ENCODE data around the gene TMOD1. TPM values are rescaled to one million over a fixed set of nuclear protein-coding genes. Genes with fewer than 3 reads are reported as not detected.

The TMOD1 gene
- total and polyA plus RNA-seq, 10 donors, result 1.6 to 5.8 (median 2.7) TPM

DNA sequence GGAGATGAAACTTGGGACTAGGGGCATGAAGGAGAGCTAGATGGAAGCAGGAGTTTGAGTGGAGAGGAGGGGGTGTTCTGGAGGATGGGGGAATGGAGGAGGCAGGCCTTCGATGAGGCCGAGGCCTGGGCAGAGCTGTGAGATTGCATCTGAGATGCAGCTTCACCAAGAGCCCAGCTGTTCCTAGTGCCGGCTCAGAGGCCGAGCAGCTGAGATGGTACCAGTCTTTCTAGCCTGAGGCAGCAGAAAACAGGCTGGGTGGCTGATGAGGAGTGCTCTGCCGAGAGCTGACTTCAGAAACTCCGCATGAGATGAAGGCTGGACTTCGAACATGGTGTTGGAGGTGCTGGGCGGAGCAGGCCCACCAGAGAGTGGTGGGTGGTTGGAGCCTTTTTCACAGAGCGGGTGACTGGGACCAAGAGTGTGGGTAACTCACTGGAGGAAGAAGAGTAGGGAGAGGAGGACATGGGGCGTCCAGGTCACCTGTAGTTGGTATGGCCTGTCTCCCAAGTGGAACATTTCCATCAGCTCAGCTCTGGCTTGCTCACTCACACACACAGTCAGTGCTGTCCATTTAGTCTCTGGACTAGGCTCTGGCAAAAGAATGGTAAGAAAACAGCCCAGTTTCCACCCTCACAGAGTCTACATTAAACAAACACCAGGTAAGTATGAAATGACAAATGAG, 54.7 kb downstream of the TMOD1 start:
- TF ChIP-seq POLR2A (IDR thresholded peaks at IDR 0.05) (no peak), CTCF (IDR thresholded peaks at IDR 0.05 in 8 of 11, conservative IDR thresholded peaks at IDR 0.05 in 3 of 11) (no peak), POLR2AphosphoS5 (IDR thresholded peaks at IDR 0.05) (no peak)
- Histone ChIP-seq H3K36me3 (no peaks in the 10 kb centered on the region), H3K9me3 (no peaks in the 10 kb centered on the region), H3K27me3 (replicated peaks in 1 of 7) (peaks cover 0 to 37% (median 0%) of the 10 kb centered on the region in 7 donors), H3K4me1 (peaks cover 0 to 36% (median 16%) of the 10 kb centered on the region in 6 donors), H3K27ac (peak overlapping the region in 1 of 8 donors; percentile 78), H3K4me3 (no peak overlapping the region)
- DNase-seq, result no peak
- intact Hi-C loops (cut with DNase I; ENCODE audit: low total_unique reads), result no loop called here
- 84 to 99% (median 95%) methylated on average over 10 of the region's 10 CpGs for WGBS, 5 donors

- Histone ChIP-seq H3K27me3 (replicated peaks in 1 of 7) (peaks cover 0 to 37% (median 0%) of the 10 kb centered on the region in 7 donors), H3K9me3 (no peaks in the 10 kb centered on the region), H3K4me3 (no peak overlapping the region), H3K36me3 (no peaks in the 10 kb centered on the region), H3K4me1 (peaks cover 0 to 40% (median 16%) of the 10 kb centered on the region in 6 donors), H3K27ac (peak overlapping the region in 6 of 8 donors; percentile 0 to 83 (median 64))
- no peak for DNase-seq
- 67 to 80% (median 74%) methylated on average over 15 of the region's 15 CpGs for WGBS, 5 donors
- TF ChIP-seq CTCF (IDR thresholded peaks at IDR 0.05 in 8 of 11, conservative IDR thresholded peaks at IDR 0.05 in 3 of 11) (no peak), POLR2AphosphoS5 (IDR thresholded peaks at IDR 0.05) (no peak), POLR2A (IDR thresholded peaks at IDR 0.05) (no peak)
- intact Hi-C loops (cut with DNase I; ENCODE audit: low total_unique reads), result no loop called here
Observed at GRCh38 chr9:97556721-97557605, 55.5 kb downstream of the TMOD1 start.

DNA sequence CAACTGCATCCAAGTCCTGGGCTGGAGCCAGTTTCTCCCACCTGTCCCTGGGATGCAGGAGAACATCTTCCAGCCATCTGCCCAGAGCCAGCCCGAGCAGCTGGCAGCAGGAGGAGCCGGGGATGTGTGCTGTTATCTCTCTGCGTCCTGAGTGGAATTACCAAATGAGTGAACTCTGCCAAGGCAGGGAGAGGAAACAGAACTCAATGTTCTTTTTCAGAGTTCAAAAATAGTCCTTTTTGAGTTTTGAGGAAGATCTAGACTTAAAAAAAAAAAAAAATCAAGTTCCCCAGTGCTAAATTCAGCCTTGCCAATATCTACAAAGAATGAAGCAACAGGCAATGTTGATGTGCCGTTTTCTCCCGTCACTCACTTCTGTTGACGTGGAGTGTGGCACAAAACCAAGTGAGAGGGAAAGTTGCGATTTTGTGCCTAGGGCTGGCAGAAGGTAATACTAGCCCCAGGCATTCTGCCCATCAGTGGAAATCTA, 56.2 kb downstream of the TMOD1 start:
- Histone ChIP-seq H3K4me3 (no peak overlapping the region), H3K27ac (peak overlapping the region in 6 of 8 donors; percentile 1 to 83 (median 64)), H3K27me3 (replicated peaks in 1 of 7) (peaks cover 0 to 37% (median 0%) of the 10 kb centered on the region in 7 donors), H3K36me3 (no peaks in the 10 kb centered on the region), H3K9me3 (no peaks in the 10 kb centered on the region), H3K4me1 (peaks cover 0 to 40% (median 16%) of the 10 kb centered on the region in 6 donors)
- peak; percentile 33 to 69 (median 65) for TF ChIP-seq POLR2AphosphoS5 (IDR thresholded peaks at IDR 0.05)
- TF ChIP-seq POLR2A (IDR thresholded peaks at IDR 0.05), result no peak
- intact Hi-C loops (cut with DNase I; ENCODE audit: low total_unique reads), result no loop called here
- WGBS, 5 donors, result 11 to 26% (median 15%) methylated on average over 7 of the region's 7 CpGs
- peak; percentile 64 for DNase-seq

GRCh38 chr9:97558701-97559101, 57.2 kb downstream of the TMOD1 start:
- 18 to 39% (median 30%) methylated on average over 3 of the region's 3 CpGs for WGBS, 5 donors
- intact Hi-C loops (cut with DNase I; ENCODE audit: low total_unique reads), result no loop called here
- TF ChIP-seq POLR2AphosphoS5 (IDR thresholded peaks at IDR 0.05) (no peak), POLR2A (IDR thresholded peaks at IDR 0.05) (no peak), CTCF (IDR thresholded peaks at IDR 0.05 in 8 of 11, conservative IDR thresholded peaks at IDR 0.05 in 3 of 11) (no peak)
- no peaks in the 10 kb centered on the region for H3K9me3 ChIP-seq
- H3K4me3 ChIP-seq, result no peak overlapping the region
- H3K36me3 ChIP-seq, result no peaks in the 10 kb centered on the region
- peak; percentile 31 for DNase-seq
- H3K4me1 ChIP-seq, result peaks cover 0 to 40% (median 16%) of the 10 kb centered on the region in 6 donors
- peaks cover 0 to 29% (median 0%) of the 10 kb centered on the region in 7 donors for H3K27me3 ChIP-seq (replicated peaks in 1 of 7)
- H3K27ac ChIP-seq, result peak overlapping the region in 4 of 8 donors; percentile 1 to 83 (median 76)
